GM19025 (cell line): ENCODE results near the gene CABLES1.
"Not testable (repeated sequence)": the region's sequence is repeated elsewhere in the genome, so short reads cannot be mapped to it uniquely, and the experiment has no call there.

Source experiments
- ATAC-seq: cut with Tn5 transposase; IDR thresholded peaks from one replicate; pipeline ENCODE4 v1.9.1; 2021; ENCODE audit warnings: mild to moderate bottlenecking, low read depth, moderate library complexity; ENCODE audit not compliant: unreplicated experiment

The CABLES1 gene

GRCh38 chr18:23134780-23135549, at the start of gene CABLES1:
CABLES1 (plus strand) TSS chr18:23135485; CDS start chr18:23135763, 278 bp downstream.
- no peak for ATAC-seq

- no peak for ATAC-seq
Measured at GRCh38 chr18:23087352-23087751, 47.9 kb upstream of the CABLES1 start.

GRCh38 chr18:23088310-23088709, 47.0 kb upstream of the CABLES1 start:
- ATAC-seq: no peak

GRCh38 chr18:23091017-23091993, 44.0 kb upstream of the CABLES1 start:
- peak; percentile 51 for ATAC-seq

- ATAC-seq: no peak
Measured at GRCh38 chr18:23092121-23092520, 43.2 kb upstream of the CABLES1 start.

GRCh38 chr18:23093130-23093529, 42.2 kb upstream of the CABLES1 start:
- ATAC-seq: not testable (repeated sequence)

GRCh38 chr18:23093772-23094171, 41.5 kb upstream of the CABLES1 start:
- ATAC-seq: no peak

- ATAC-seq: no peak
Measured at GRCh38 chr18:23094411-23095190, 40.7 kb upstream of the CABLES1 start.

- ATAC-seq: no peak
Measured at GRCh38 chr18:23095463-23095862, 39.8 kb upstream of the CABLES1 start.

- ATAC-seq: not testable (repeated sequence)
Measured at GRCh38 chr18:23097016-23097415, 38.3 kb upstream of the CABLES1 start.

- no peak for ATAC-seq
Measured at GRCh38 chr18:23099621-23100020, 35.7 kb upstream of the CABLES1 start.

GRCh38 chr18:23101861-23102432, 33.3 kb upstream of the CABLES1 start:
- no peak for ATAC-seq

GRCh38 chr18:23102493-23103261, 32.6 kb upstream of the CABLES1 start:
- no peak for ATAC-seq

- no peak for ATAC-seq
Measured at GRCh38 chr18:23103449-23103848, 31.8 kb upstream of the CABLES1 start.

- no peak for ATAC-seq
Measured at GRCh38 chr18:23105030-23105429, 30.3 kb upstream of the CABLES1 start.

GRCh38 chr18:23105581-23106219, 29.6 kb upstream of the CABLES1 start:
- ATAC-seq: no peak

- ATAC-seq: no peak
Measured at GRCh38 chr18:23106575-23106974, 28.7 kb upstream of the CABLES1 start.

GRCh38 chr18:23107718-23108117, 27.6 kb upstream of the CABLES1 start:
- ATAC-seq: no peak

- ATAC-seq: no peak
Measured at GRCh38 chr18:23108496-23108895, 26.8 kb upstream of the CABLES1 start.
